B cell (primary cell): ENCODE data around the gene RPL36. TPM values are rescaled to one million over a fixed set of nuclear protein-coding genes. Genes with fewer than 3 reads are reported as not detected.
A peak's percentile ranks its signal among the peaks of the same experiment; 100 is the strongest.

Experiments
- ATAC-seq: fragments of 200-7000 bp; cut with Tn5 transposase; one replicate; pipeline ENCODE4 v1.10.0; 2021; ENCODE audit warnings: low read depth, mild to moderate bottlenecking, moderate number of reproducible peaks, moderate library complexity
- CTCF ChIA-PET: fragments of 350-600 bp; sonication (Branson Sonifier 250); formaldehyde crosslinking; loops from one replicate; lab custom pipeline; 2021; ENCODE audit warnings: antibody characterized with exemption, inconsistent platforms; lab: Charles Lee
- POLR2A ChIA-PET: fragments of 350-600 bp; sonication (Branson Sonifier 250); formaldehyde crosslinking; loops from one replicate; lab custom pipeline; 2021; ENCODE audit warnings: antibody characterized with exemption; lab: Charles Lee
- DNase-seq: peaks from one replicate; pipeline ENCODE4 v3.0.0; 2013
- H2AFZ ChIP-seq: 2 replicates; pipeline ENCODE4 v1.6.1; 2012; ENCODE audit warnings: mild to moderate bottlenecking, low read depth, low read length; ENCODE audit not compliant: insufficient read depth, poor library complexity, severe bottlenecking
- H3K27ac ChIP-seq, 2 donors: 1 replicate in 1 of 2; 2 replicates in 1 of 2; pipeline ENCODE4 v1.5.1; 2012 to 2013; ENCODE audit warnings: low read length in 2 of 2, mild to moderate bottlenecking in 2 of 2, moderate library complexity in 1 of 2
- H3K27me3 ChIP-seq, 4 experiments: fragments of 200-600 bp in 1 of 4; sonication (generic) in 1 of 4; replicated peaks in 1 of 4; 1 replicate in 2 of 4; 2 replicates in 2 of 4; pipeline versions ENCODE4 v1.6.1 to v1.7.0; 2013 to 2016; ENCODE audit warnings: low read length in 3 of 4, mild to moderate bottlenecking in 2 of 4, mixed read lengths in 1 of 4, moderate library complexity in 1 of 4; ENCODE audit not compliant: insufficient read depth in 4 of 4, control insufficient read depth in 3 of 4; ENCODE audit errors: control extremely low read depth in 1 of 4
- H3K36me3 ChIP-seq, 2 experiments: replicated peaks in 1 of 2; 1 replicate in 1 of 2; 2 replicates in 1 of 2; pipeline versions ENCODE4 v1.6.1 to v1.7.1; 2013; ENCODE audit warnings: low read length in 1 of 2; ENCODE audit not compliant: insufficient read depth in 2 of 2, control insufficient read depth in 1 of 2; ENCODE audit errors: control extremely low read depth in 1 of 2, extremely low read depth in 1 of 2
- H3K4me1 ChIP-seq, 2 donors: fragments of 200-600 bp in 1 of 2; sonication (generic) in 1 of 2; 1 replicate in 1 of 2; 2 replicates in 1 of 2; pipeline versions ENCODE4 v1.5.1 to v1.6.1; 2013 to 2017; ENCODE audit warnings: low read length in 2 of 2; ENCODE audit not compliant: control insufficient read depth in 2 of 2, insufficient read depth in 2 of 2
- H3K4me2 ChIP-seq: replicated peaks from 2 replicates; pipeline ENCODE3; 2012; ENCODE audit warnings: mild to moderate bottlenecking, low read depth, low read length; ENCODE audit not compliant: poor library complexity, severe bottlenecking
- H3K4me3 ChIP-seq, 5 experiments: fragments of 200-600 bp in 1 of 5; sonication (generic) in 1 of 5; 1 replicate in 3 of 5; 2 replicates in 2 of 5; pipeline versions ENCODE4 v1.5.1 to v1.7.0; 2011 to 2016; ENCODE audit warnings: low read length in 4 of 5, mild to moderate bottlenecking in 4 of 5, low read depth in 2 of 5, control low read depth in 1 of 5, moderate library complexity in 1 of 5; ENCODE audit not compliant: insufficient read depth in 1 of 5; ENCODE audit errors: control extremely low read depth in 1 of 5, extremely low read depth in 1 of 5
- H3K79me2 ChIP-seq: fragments of 200-600 bp; sonication (generic); one replicate; pipeline ENCODE4 v1.6.0; 2016; ENCODE audit warnings: low read length; ENCODE audit not compliant: control insufficient read depth, insufficient read depth
- H3K9ac ChIP-seq: fragments of 200-600 bp; sonication (generic); 2 replicates; pipeline ENCODE4 v1.6.1; 2017; ENCODE audit warnings: mild to moderate bottlenecking, low read length, moderate library complexity
- H3K9me3 ChIP-seq, 3 donors: one replicate each; pipeline versions ENCODE4 v1.6.1 to v1.7.1; 2013; ENCODE audit warnings: low read length in 2 of 3; ENCODE audit not compliant: control insufficient read depth in 2 of 3, insufficient read depth in 1 of 3; ENCODE audit errors: control extremely low read depth in 1 of 3
- H4K20me1 ChIP-seq: 2 replicates; pipeline ENCODE4 v1.6.0; 2012; ENCODE audit warnings: mild to moderate bottlenecking, low read length; ENCODE audit not compliant: insufficient read depth, control insufficient read depth, poor library complexity, severe bottlenecking
- H3K27ac Mint-ChIP-seq: one replicate; pipeline ENCODE4 v1.8.0; 2021; ENCODE audit warnings: mixed read lengths
- H3K27me3 Mint-ChIP-seq: one replicate; pipeline ENCODE4 v1.8.0; 2021; ENCODE audit warnings: mixed read lengths
- H3K4me1 Mint-ChIP-seq: one replicate; pipeline ENCODE4 v1.8.0; 2021; ENCODE audit warnings: mixed read lengths
- H3K4me3 Mint-ChIP-seq: one replicate; pipeline ENCODE4 v1.8.0; 2021; ENCODE audit warnings: mixed read lengths
- H3K9me3 Mint-ChIP-seq: one replicate; pipeline ENCODE4 v1.8.0; 2022; ENCODE audit warnings: mixed read lengths; ENCODE audit not compliant: insufficient read depth
- EZH2 ChIP-seq: IDR thresholded peaks from 2 replicates; pipeline ENCODE4 v1.6.1; 2012; ENCODE audit warnings: borderline replicate concordance, low read depth, mild to moderate bottlenecking, moderate library complexity, low read length; ENCODE audit not compliant: insufficient read depth, poor library complexity, severe bottlenecking
- WGBS: methylation state at CpG from one replicate; pipeline ENCODE4 v1.1.5; 2013; ENCODE audit warnings: missing lambda C conversion rate; ENCODE audit not compliant: insufficient coverage; 5-methylcytosine and 5-hydroxymethylcytosine counted together
- intact Hi-C: fragments of 100-400 bp; cut with micrococcal nuclease; formaldehyde crosslinking; loops from one replicate; pipeline ENCODE4 v1.10.0; 2022
- polyA plus RNA-seq: library from polyadenylated mRNA; depleted of rRNA; stranded (reverse); fragments of >200 nt; gene quantifications from 2 replicates; pipeline ENCODE4 v1.2.3, GENCODE V29; 2012
- total RNA-seq, 2 donors: library from RNA; stranded (reverse); fragments of 120-200 nt in 1 of 2; gene quantifications; 1 replicate in 1 of 2; 2 replicates in 1 of 2; pipeline versions ENCODE4 v1.2.3 to v1.2.4, GENCODE V29; 2013 to 2022
- TF ChIP-seq, protein P1 (sequence below): fragments of 200-600 bp; IDR thresholded peaks from one replicate; pipeline ENCODE4 v1.8.0; 2022; ENCODE audit warnings: antibody characterized with exemption, mild to moderate bottlenecking

The RPL36 gene
- total and polyA plus RNA-seq, 2 donors (not counting 1 experiment from before 2014, with no cell fraction given), result 899 to 983 TPM

DNA sequence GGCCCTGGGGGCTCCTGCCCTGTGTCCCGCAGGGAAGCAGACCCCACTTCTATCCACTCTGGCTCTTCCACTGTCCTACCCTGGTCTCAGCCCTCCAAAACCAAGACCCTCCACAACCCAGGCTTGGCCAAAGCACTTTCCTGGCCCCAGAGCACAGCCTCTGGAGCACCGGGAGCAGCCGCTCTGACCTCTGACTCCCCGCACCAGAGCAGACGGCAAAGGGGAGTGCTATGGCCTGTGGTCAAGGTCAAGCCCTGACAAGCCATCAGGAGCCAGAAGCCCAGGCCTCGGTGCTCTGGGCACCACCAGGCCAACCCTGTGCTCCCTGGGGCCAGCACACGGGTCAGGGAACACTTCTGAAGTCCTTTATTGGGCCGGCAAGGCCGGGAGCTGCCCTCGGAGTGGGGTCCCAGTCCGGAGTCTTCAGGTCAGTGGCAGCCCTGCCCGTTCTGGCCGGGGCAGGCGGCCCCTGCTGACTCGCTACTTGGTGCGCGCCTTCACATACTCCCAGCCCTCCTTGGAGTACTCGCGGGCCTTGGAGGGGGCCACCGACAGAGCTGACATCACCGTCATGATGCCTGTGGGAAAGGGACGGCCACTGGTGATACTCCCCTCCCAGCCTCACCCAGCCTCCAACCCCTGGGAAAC is 11.9 kb upstream of the RPL36 start:
- DNase-seq (peak; percentile 29), ATAC-seq (no peak)
- Histone ChIP-seq H3K9me3 (peaks cover 0 to 3% (median 0%) of the 10 kb centered on the region in 3 donors), H3K27me3 (no peaks in the 10 kb centered on the region), H3K27ac (no peak overlapping the region), H4K20me1 (no peaks in the 10 kb centered on the region), H3K4me1 (peaks cover 14 to 17% of the 10 kb centered on the region in 2 donors), H2AFZ (no peak overlapping the region), H3K4me3 (no peak overlapping the region), H3K79me2 (peaks cover 12% of the 10 kb centered on the region), H3K36me3 (no peaks in the 10 kb centered on the region), H3K9ac (no peak overlapping the region), H3K4me2 (no peak overlapping the region)
- no peaks in the 10 kb centered on the region for H3K9me3 Mint-ChIP-seq
- CTCF ChIA-PET, result no interaction called here
- POLR2A ChIA-PET, result no interaction called here
- H3K4me1 Mint-ChIP-seq, result peaks cover 25% of the 10 kb centered on the region
- intact Hi-C loops, result no loop called here
- H3K27ac Mint-ChIP-seq, result no peak overlapping the region
- WGBS, result 97% methylated on average over 20 of the region's 22 CpGs
- H3K4me3 Mint-ChIP-seq, result peak overlapping the region; percentile 13
- H3K27me3 Mint-ChIP-seq, result no peaks in the 10 kb centered on the region
- TF ChIP-seq, protein P1, sequence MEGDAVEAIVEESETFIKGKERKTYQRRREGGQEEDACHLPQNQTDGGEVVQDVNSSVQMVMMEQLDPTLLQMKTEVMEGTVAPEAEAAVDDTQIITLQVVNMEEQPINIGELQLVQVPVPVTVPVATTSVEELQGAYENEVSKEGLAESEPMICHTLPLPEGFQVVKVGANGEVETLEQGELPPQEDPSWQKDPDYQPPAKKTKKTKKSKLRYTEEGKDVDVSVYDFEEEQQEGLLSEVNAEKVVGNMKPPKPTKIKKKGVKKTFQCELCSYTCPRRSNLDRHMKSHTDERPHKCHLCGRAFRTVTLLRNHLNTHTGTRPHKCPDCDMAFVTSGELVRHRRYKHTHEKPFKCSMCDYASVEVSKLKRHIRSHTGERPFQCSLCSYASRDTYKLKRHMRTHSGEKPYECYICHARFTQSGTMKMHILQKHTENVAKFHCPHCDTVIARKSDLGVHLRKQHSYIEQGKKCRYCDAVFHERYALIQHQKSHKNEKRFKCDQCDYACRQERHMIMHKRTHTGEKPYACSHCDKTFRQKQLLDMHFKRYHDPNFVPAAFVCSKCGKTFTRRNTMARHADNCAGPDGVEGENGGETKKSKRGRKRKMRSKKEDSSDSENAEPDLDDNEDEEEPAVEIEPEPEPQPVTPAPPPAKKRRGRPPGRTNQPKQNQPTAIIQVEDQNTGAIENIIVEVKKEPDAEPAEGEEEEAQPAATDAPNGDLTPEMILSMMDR, result no peak
- no peak for TF ChIP-seq EZH2

GRCh38 chr19:5679289-5680083 is 10.6 kb upstream of the RPL36 start:
- peaks cover 25% of the 10 kb centered on the region for H3K4me1 Mint-ChIP-seq
- H3K27ac Mint-ChIP-seq, result peak overlapping the region; percentile 99
- H3K9me3 ChIP-seq, result peaks cover 0 to 3% (median 0%) of the 10 kb centered on the region in 3 donors
- H3K27ac ChIP-seq, result peak overlapping the region; percentile 96 to 98
- no peaks in the 10 kb centered on the region for H3K9me3 Mint-ChIP-seq
- no peaks in the 10 kb centered on the region for H4K20me1 ChIP-seq
- CTCF ChIA-PET, result no interaction called here
- H2AFZ ChIP-seq, result peak overlapping the region; percentile 92
- DNase-seq (peak; percentile 48), ATAC-seq (no peak)
- peak overlapping the region; percentile 91 for H3K4me2 ChIP-seq
- WGBS, result 47% methylated on average over 20 of the region's 26 CpGs
- H3K4me3 Mint-ChIP-seq, result peak overlapping the region; percentile 93
- peaks cover 14 to 17% of the 10 kb centered on the region in 2 donors for H3K4me1 ChIP-seq
- peak overlapping the region; percentile 92 for H3K9ac ChIP-seq
- H3K4me3 ChIP-seq, result peak overlapping the region; percentile 65 to 100 (median 81)
- no peaks in the 10 kb centered on the region for H3K27me3 Mint-ChIP-seq
- no peaks in the 10 kb centered on the region for H3K27me3 ChIP-seq
- POLR2A ChIA-PET, result interaction anchor here (0.6 to 0.7 kb wide), 3 partner anchors 29 to 1246 kb away, joined by 3 to 10 read pairs (median 3); partner anchors contain the start of gene DUS3L
- H3K36me3 ChIP-seq, result no peaks in the 10 kb centered on the region
- intact Hi-C loops, result loop anchor here (1.0 to 10.0 kb wide), 4 partner anchors 11 to 1915 kb away; partner anchors contain the start of genes APBA3, DUS3L, MRPL54 and RPL36
- TF ChIP-seq, protein P1, result no peak
- TF ChIP-seq EZH2, result no peak
- peaks cover 12% of the 10 kb centered on the region for H3K79me2 ChIP-seq
